Purkinje cell (primary cell): Measurements from ENCODE around the gene SPRED1. TPM values are rescaled to one million over a fixed set of nuclear protein-coding genes. Genes with fewer than 3 reads are reported as not detected.

Source experiments
- polyA plus RNA-seq: library from polyadenylated mRNA; unstranded; fragments of >200 nt; fragmentation: Nextera tagmentation; gene quantifications from 2 replicates; pipeline ENCODE4 v1.2.1, GENCODE V29; 2014

Gene SPRED1
- polyA plus RNA-seq: 5.1 and 12.6 TPM in 2 replicates

GRCh38 chr15:38252481-38253350 lies at the start of gene SPRED1:
TSS of gene SPRED1 (plus strand) at chr15:38252836. CDS start at chr15:38253186, 350 bp downstream.

Other genes with a start within 250 kb of the SPRED1 start
- gene FAM98B, start 201.3 kb downstream of the SPRED1 start, polyA plus RNA-seq: 22.8 and 30.1 TPM in 2 replicates